Astrocyte of the spinal cord (primary cell): ENCODE results near the gene TEN1.

ENCODE experiments used
- DNase-seq: peaks from one replicate; pipeline ENCODE4 v3.0.0; 2011; ENCODE audit warnings: low read depth, low spot score
- H3K4me3 ChIP-seq: 2 replicates; pipeline ENCODE4 v1.5.1; 2011; ENCODE audit warnings: low read depth, mild to moderate bottlenecking, low read length, moderate library complexity
- CTCF ChIP-seq: IDR thresholded peaks from 2 replicates; pipeline ENCODE4 v1.5.1; 2012; ENCODE audit warnings: low read depth, mild to moderate bottlenecking, low read length, inconsistent platforms
- in situ Hi-C: cut with HindIII; loops from 2 replicates; pipeline ENCODE4 v1.10.0; 2017; ENCODE audit warnings: low sequenced_read_pairs

Gene TEN1

GRCh38 chr17:75941442-75941819 is 37.6 kb upstream of the TEN1 start:
- DNase-seq, result no peak
- in situ Hi-C loops, result no loop called here
- H3K4me3 ChIP-seq, result peak overlapping the region; percentile 28
- TF ChIP-seq CTCF, result no peak

DNA sequence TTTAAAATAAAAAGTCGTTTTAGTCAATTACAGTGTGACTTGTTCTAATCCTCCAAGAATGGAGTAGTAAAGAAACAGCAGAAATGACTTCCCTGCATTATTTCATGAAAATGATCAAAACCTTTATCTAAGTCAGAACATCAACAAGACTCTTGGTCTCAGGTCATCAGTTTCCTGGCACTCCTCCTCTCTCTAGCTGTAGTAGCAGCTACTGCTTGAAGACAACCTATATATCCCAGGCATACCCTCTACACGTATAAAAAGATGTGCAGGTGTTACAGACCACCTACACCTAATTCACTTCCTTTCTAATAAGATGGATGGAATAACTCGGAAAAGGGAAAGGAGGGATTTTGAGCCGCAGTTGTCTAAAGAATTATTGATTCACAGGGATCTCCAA is 36.6 kb upstream of the TEN1 start:
- no peak for TF ChIP-seq CTCF
- in situ Hi-C loops, result no loop called here
- DNase-seq, result no peak
- H3K4me3 ChIP-seq, result no peak overlapping the region

- no peak for DNase-seq
- H3K4me3 ChIP-seq, result no peak overlapping the region
- no peak for TF ChIP-seq CTCF
- in situ Hi-C loops, result no loop called here
Measured at GRCh38 chr17:75943491-75943890, 35.5 kb upstream of the TEN1 start.

GRCh38 chr17:75945211-75945610 is 33.8 kb upstream of the TEN1 start:
- in situ Hi-C loops, result no loop called here
- no peak overlapping the region for H3K4me3 ChIP-seq
- DNase-seq, result no peak
- no peak for TF ChIP-seq CTCF

DNA sequence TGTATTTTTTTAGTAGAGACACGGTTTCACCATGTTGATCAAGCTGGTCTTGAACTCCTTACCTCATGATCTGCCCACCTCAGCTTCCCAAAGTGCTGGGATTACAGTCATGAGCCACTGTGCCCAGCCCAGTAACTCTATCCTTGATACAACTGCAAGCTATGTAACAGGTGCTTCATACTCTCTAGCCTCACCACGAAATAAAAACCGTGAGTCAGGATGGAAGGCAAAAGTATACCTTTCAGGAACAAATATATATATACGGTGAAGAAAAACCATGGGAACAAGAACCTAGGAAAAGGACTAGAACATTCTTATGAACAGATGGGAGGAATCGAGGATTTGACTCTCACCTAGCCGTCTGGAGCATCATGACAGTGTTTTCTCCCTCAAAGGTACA is 28.6 kb upstream of the TEN1 start:
- H3K4me3 ChIP-seq, result no peak overlapping the region
- in situ Hi-C loops, result no loop called here
- TF ChIP-seq CTCF, result no peak
- DNase-seq, result no peak

- no peak for TF ChIP-seq CTCF
- peak; percentile 53 for DNase-seq
- no peak overlapping the region for H3K4me3 ChIP-seq
- in situ Hi-C loops, result no loop called here
Measured at GRCh38 chr17:75950855-75951554, 28.0 kb upstream of the TEN1 start.
